Endodermal cell (in vitro differentiated cells): ENCODE data around the gene NCS1. TPM values are rescaled to one million over a fixed set of nuclear protein-coding genes. Genes with fewer than 3 reads are reported as not detected.

ENCODE experiments used
- DNase-seq: peaks from one replicate; pipeline ENCODE4 v3.0.0-alpha.2; 2017
- H3K27ac ChIP-seq: 2 replicates; pipeline ENCODE4 v1.5.1; 2013; ENCODE audit warnings: mild to moderate bottlenecking, low read depth, low read length, moderate library complexity
- H3K27me3 ChIP-seq: 2 replicates; pipeline ENCODE4 v1.6.1; 2013; ENCODE audit warnings: mild to moderate bottlenecking, low read length, moderate library complexity; ENCODE audit not compliant: insufficient read depth, control insufficient read depth, poor library complexity, severe bottlenecking
- H3K36me3 ChIP-seq: 2 replicates; pipeline ENCODE4 v1.7.0; 2013; ENCODE audit warnings: mild to moderate bottlenecking, low read length, moderate library complexity; ENCODE audit not compliant: control insufficient read depth, insufficient read depth
- H3K4me1 ChIP-seq: one replicate; pipeline ENCODE4 v1.7.0; 2013; ENCODE audit warnings: low read length; ENCODE audit not compliant: control insufficient read depth, insufficient read depth
- H3K4me3 ChIP-seq: 2 replicates; pipeline ENCODE4 v1.5.1; 2013; ENCODE audit warnings: mild to moderate bottlenecking, low read length, moderate library complexity
- H3K9ac ChIP-seq: 2 replicates; pipeline ENCODE4 v1.6.1; 2013; ENCODE audit warnings: mild to moderate bottlenecking, low read length, moderate library complexity; ENCODE audit not compliant: poor library complexity, severe bottlenecking; ENCODE audit errors: extremely low read depth
- H3K9me3 ChIP-seq: 2 replicates; pipeline ENCODE4 v1.6.1; 2013; ENCODE audit warnings: mild to moderate bottlenecking, low read length, moderate library complexity; ENCODE audit not compliant: control insufficient read depth
- H3K27ac Mint-ChIP-seq: 2 replicates; pipeline ENCODE4 v1.8.0; 2020; ENCODE audit warnings: mixed read lengths
- H3K27me3 Mint-ChIP-seq: 2 replicates; pipeline ENCODE4 v1.8.0; 2021; ENCODE audit warnings: mild to moderate bottlenecking, mixed read lengths; ENCODE audit not compliant: insufficient read depth
- H3K36me3 Mint-ChIP-seq: 2 replicates; pipeline ENCODE4 v1.8.0; 2020; ENCODE audit warnings: low read depth, mixed read lengths
- H3K4me1 Mint-ChIP-seq: 2 replicates; pipeline ENCODE4 v1.8.0; 2020; ENCODE audit warnings: mixed read lengths
- H3K4me3 Mint-ChIP-seq: 2 replicates; pipeline ENCODE4 v1.8.0; 2020; ENCODE audit warnings: mild to moderate bottlenecking, moderate library complexity, mixed read lengths
- H3K9me3 Mint-ChIP-seq: 2 replicates; pipeline ENCODE4 v1.8.0; 2020; ENCODE audit warnings: mild to moderate bottlenecking, mixed read lengths
- CTCF ChIP-seq: fragments of 200-600 bp; sonication (generic); conservative IDR thresholded peaks from 2 replicates; pipeline ENCODE4 v1.5.0; 2021; ENCODE audit warnings: antibody characterized with exemption, mild to moderate bottlenecking
- WGBS, 2 experiments: methylation state at CpG; one replicate each; pipeline versions ENCODE4 v1.1.5 to v1.1.7; 2013; ENCODE audit warnings: missing lambda C conversion rate in 2 of 2, mixed read lengths in 1 of 2; ENCODE audit not compliant: insufficient coverage in 1 of 2, insufficient read length in 1 of 2; 5-methylcytosine and 5-hydroxymethylcytosine counted together
- total RNA-seq, 2 donors: library from RNA; stranded (reverse); fragmentation: NEBNext Ultra II Directional in 1 of 2; extraction: Animal tissue kit (Norgen Biotek cat#: 25700) in 1 of 2; gene quantifications; 2 replicates in 1 of 2; 3 replicates in 1 of 2; pipeline ENCODE4 v1.2.1, GENCODE V29; 2021

Gene NCS1
- total RNA-seq, 2 donors from 2014 or later, result 40.6 to 47.7 TPM

GRCh38 chr9:130211548-130212226 is 39.5 kb downstream of the NCS1 start:
- Mint-ChIP-seq H3K4me1 (peaks cover 26% of the 10 kb centered on the region), H3K27ac (no peak overlapping the region), H3K9me3 (no peaks in the 10 kb centered on the region)

GRCh38 chr9:130212543-130213297 is 40.5 kb downstream of the NCS1 start:
- H3K4me3 Mint-ChIP-seq, result no peak overlapping the region
- Histone ChIP-seq H3K27me3 (no peaks in the 10 kb centered on the region), H3K27ac (no peak overlapping the region), H3K4me1 (peaks cover 5% of the 10 kb centered on the region), H3K4me3 (no peak overlapping the region), H3K36me3 (peaks cover 4% of the 10 kb centered on the region), H3K9me3 (no peaks in the 10 kb centered on the region), H3K9ac (no peak overlapping the region)
- H3K4me1 Mint-ChIP-seq, result peaks cover 26% of the 10 kb centered on the region
- H3K36me3 Mint-ChIP-seq, result no peaks in the 10 kb centered on the region
- no peak for TF ChIP-seq CTCF
- no peaks in the 10 kb centered on the region for H3K9me3 Mint-ChIP-seq
- WGBS, 2 experiments, result 88 to 99% methylated on average over 9 to 17 of the region's 17 CpGs
- no peaks in the 10 kb centered on the region for H3K27me3 Mint-ChIP-seq
- peak overlapping the region; percentile 55 for H3K27ac Mint-ChIP-seq
- DNase-seq, result peak; percentile 49

More at GRCh38 chr9:130211548-130212226, 39.5 kb downstream of the NCS1 start:
- H3K27me3 Mint-ChIP-seq, result no peaks in the 10 kb centered on the region
- Histone ChIP-seq H3K4me3 (no peak overlapping the region), H3K36me3 (no peaks in the 10 kb centered on the region), H3K9ac (no peak overlapping the region), H3K27ac (no peak overlapping the region), H3K9me3 (no peaks in the 10 kb centered on the region), H3K27me3 (no peaks in the 10 kb centered on the region), H3K4me1 (peaks cover 5% of the 10 kb centered on the region)
- no peak for TF ChIP-seq CTCF
- WGBS, 2 experiments, result 94 to 96% methylated on average over 17 to 20 of the region's 20 CpGs
- peak; percentile 44 for DNase-seq
- no peak overlapping the region for H3K4me3 Mint-ChIP-seq
- H3K36me3 Mint-ChIP-seq, result no peaks in the 10 kb centered on the region

GRCh38 chr9:130213911-130214761 is 41.9 kb downstream of the NCS1 start:
- Histone ChIP-seq H3K4me1 (peaks cover 5% of the 10 kb centered on the region), H3K36me3 (peaks cover 14% of the 10 kb centered on the region), H3K9me3 (no peaks in the 10 kb centered on the region), H3K4me3 (no peak overlapping the region), H3K9ac (no peak overlapping the region), H3K27ac (peak overlapping the region; percentile 47), H3K27me3 (no peaks in the 10 kb centered on the region)
- H3K27me3 Mint-ChIP-seq, result no peaks in the 10 kb centered on the region
- H3K27ac Mint-ChIP-seq, result peak overlapping the region; percentile 74
- peaks cover 23% of the 10 kb centered on the region for H3K4me1 Mint-ChIP-seq
- H3K4me3 Mint-ChIP-seq, result no peak overlapping the region
- peak; percentile 94 for DNase-seq
- H3K9me3 Mint-ChIP-seq, result no peaks in the 10 kb centered on the region
- TF ChIP-seq CTCF, result no peak
- H3K36me3 Mint-ChIP-seq, result peaks cover 4% of the 10 kb centered on the region
- 59 to 61% methylated on average over 9 to 19 of the region's 19 CpGs for WGBS, 2 experiments
